HG03103 (cell line): ENCODE data around the gene AP5S1.

Experiments used
- ATAC-seq: cut with Tn5 transposase; IDR thresholded peaks from one replicate; pipeline ENCODE4 v1.9.1; 2021; ENCODE audit warnings: low read depth; ENCODE audit not compliant: unreplicated experiment

AP5S1 gene, protein sequence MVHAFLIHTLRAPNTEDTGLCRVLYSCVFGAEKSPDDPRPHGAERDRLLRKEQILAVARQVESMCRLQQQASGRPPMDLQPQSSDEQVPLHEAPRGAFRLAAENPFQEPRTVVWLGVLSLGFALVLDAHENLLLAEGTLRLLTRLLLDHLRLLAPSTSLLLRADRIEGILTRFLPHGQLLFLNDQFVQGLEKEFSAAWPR

DNA sequence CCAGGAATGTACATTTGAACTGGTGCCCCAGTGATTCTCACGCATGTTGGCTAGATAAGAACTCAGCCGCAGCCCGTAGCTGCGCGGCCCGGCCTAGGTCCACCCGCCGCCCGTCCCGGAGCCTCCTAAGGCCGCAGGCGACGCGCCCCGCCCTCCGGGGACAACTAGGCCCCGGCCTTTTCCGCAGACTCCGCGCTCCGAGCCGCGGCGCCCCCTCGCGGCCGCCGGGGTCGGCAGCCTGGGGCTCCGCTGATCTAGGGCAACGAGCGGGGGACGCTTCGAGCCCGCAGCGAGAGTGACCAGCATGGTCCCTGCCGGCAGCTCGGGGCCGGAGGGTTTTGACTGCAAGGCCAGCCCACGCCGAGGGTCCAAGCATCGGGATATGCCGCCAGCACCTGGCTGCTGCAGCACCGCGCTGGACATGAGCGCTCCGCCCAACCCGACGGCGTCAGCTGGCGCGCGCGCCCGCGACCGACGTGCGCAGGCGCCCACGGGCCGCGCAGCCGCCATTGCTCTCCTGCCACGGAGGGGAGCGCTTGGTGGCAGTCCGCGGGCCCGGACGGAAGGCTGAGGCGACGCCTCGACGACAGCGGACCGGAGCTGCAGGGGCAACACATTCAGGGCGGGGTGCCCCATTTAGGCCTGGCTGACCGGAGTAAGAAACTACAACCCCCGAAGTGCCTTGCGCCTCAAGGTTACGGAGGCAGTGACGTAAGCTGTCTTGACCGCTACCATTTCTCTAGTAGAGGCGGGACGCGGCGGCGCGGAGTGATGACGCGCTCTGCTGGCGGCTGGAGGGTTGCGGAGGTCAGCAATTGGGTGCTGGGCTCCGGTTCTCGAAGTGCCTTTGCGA, at the start of gene AP5S1:
AP5S1 (plus strand) TSS at position 500 of the 853 bp plus-strand sequence. CDS start 1,571 bp downstream, outside the sequence.
- ATAC-seq, result peak; percentile 78

DNA sequence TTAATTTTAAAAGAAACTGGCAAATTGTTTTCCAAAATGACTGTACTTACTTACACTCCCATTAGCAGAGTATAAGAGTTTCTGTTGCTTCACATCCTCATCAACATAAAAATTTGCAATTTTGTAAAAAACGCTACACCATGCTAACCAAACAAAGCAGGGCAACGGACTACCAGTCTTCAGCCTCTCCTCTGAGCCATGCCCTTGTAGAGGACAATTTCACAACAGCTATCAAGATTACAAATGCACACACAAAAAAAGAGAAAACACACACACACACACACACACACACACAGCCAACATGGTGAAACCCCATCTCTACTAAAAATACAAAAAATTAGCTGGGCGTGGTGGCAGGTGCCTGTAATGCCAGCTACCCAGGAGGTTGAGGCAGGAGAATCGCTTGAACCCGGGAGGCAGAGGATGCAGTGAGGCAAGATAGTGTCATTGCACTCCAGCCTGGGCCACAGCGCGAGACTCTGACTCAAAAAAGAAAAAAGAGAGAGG, 48.7 kb upstream of the AP5S1 start:
- ATAC-seq, result no peak

DNA sequence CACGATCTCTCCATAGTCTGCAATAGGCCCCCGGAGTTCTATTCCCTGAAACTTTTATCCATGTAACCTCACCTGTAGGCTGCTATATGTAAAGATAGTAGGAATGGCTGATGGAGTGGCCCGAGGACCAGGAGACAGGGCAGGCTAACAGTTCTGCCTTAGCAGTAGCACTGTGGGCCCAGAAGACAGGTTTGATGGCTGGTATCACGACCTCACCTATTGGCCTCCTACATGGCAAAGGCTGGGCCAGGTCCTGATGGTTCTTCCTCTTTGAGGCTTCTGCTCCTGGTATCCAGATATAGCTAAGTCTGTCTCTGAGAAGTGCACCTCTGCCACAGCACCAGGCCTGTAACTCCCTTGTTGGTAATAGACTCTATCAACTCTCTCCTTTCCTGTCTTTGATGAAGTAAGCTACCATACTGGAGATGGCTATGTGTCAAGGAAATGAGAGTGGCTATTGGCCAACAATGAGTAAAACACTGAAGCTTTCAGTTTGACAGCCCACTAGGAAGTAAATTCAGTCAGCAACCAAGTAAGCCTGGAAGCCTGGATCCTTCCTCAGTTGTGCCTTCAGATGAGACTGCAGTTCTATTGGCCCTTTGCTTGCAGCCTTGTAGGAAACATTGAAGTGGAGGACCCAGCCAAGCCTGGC, 44.8 kb upstream of the AP5S1 start:
- ATAC-seq, result no peak

DNA sequence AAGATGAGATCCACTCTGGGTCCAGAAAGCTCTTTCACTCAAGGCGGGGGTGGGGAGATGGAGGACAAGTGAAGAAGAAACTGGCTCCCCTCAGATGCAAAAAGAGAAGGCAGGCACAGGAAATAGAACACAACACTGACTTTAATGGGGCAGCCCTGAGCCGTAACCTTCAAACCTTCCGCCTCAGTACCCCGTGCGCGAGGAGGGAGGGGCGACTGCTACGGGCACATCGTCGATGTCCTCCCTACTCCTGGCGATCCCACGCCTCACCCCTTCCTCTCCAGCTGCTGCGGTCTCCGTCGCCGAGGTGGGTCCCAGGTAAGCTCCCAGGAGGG, 43.0 kb upstream of the AP5S1 start:
- no peak for ATAC-seq

DNA sequence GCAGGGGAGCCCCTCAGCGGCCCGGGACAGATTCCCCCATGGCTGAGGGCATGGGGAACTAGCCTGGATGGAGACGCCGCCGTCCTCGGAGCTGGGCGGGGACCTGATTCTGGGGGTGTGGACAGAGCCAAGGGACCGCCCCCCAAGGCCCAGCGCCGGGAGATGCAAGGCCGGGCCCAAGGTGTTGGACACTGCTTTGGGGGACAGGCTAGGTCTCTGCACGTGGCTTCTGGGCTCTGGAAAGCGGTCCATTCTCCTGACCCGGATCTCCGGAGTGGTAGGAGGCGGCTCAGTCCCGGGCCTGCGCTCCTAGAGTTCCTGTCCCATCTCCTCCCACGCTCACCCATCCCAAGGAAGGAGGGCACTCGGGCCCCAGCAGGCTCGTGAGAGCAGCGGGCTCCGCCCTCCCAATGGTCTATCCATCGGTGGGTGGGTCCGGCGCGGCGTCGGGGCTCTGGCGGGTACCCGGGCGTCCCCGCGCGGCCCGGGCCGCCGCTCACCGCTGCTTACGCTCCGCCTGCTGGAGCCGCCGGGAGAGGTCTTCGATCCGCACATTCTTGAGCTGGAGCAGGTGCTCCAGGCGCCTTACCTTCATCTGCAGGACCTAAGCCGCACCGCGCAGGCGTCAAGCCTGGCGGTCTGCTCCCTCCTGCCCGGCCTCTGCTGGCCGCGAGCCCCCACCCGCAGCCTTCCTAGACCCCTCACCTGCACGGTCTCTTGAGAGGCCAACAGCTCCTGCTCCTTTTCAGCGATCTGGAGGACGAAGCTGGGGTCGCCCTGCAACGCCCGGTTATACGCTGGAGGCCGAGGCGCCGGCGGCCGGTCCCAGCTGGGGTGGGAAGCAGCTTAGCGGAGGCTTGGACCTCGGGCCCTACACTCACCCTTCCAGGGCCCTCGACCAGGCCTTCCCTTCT, 42.4 kb upstream of the AP5S1 start:
- ATAC-seq, result no peak

DNA sequence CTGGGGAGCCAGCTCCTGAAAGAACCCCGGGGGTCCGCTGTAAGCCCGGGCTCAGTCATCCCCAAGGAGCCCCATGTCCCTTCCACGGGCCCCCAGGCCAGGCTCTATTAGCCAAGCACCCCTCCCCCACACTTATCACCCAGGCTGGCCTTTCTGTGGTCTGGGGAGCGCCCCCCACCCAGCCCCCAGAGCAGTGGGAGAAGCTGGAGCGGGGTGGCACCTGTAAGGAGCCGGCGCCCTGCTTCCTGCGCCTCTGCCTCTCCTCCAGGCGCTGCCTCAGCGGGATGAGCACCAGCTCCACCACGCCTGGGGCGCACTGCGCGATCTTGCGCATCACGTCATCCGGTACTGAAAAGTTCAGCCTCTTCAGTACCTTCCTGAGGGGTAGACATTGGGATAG, 41.4 kb upstream of the AP5S1 start:
- ATAC-seq, result no peak

DNA sequence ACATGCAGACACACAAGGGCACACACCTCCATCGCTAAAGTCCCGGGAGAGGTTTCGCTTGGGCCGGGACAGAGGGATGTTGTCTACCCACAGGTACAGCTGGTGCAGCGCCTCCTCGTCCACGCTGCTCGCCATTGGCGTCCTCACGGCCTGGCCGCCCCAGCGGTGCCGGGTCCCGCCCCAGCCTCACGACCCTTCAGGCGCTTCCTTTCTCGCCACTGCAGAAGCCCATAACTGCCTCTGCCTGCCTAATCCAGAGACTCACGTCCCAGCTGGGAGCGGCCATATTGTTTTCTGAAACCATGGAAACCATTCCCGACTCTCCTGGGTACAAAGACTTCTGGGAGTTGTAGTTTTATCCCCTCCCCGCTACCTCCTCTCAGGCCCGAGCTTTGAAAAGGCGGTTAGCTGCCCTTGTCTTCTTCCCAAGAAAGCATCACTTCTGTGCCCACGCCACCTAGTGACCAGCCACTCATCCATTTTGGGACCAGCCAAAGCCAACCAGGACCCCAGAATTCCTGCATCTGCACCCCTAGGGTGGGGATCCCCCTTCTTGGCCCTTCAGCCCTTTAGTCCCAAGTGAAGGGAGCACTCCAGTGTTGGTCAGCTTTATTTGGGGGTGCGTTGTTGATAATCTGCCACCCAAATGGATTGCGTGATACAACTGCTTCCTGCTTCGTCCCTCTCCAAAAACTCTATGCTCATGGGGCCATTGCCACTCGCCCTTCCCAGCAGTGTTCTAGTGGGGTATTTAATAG, 39.0 kb upstream of the AP5S1 start, which contains the start of gene SPEF1:
SPEF1 (minus strand) TSS at position 296 of the 758 bp plus-strand sequence; CDS start at position 135, 161 bp downstream.
- peak; percentile 49 for ATAC-seq

DNA sequence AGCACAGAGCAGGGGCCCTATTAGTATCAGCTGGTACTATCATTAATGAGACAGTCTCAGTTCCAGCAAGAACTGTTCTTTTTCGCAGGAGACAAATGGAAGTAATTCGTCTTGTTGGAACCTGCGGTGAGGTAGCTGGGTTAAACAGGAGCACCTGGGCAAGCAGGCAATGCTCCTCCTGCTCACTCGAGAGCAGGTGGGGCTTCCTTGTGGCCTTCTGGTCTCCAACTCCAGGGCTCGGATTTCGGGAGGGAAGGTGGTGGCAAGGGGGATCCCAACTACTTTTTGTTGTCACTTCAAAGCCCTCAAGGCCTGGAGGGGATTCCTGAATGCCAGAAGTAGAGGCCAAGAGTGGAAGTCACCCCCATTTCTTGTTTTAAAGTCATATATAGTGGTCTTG, 37.8 kb upstream of the AP5S1 start:
- ATAC-seq, result no peak

DNA sequence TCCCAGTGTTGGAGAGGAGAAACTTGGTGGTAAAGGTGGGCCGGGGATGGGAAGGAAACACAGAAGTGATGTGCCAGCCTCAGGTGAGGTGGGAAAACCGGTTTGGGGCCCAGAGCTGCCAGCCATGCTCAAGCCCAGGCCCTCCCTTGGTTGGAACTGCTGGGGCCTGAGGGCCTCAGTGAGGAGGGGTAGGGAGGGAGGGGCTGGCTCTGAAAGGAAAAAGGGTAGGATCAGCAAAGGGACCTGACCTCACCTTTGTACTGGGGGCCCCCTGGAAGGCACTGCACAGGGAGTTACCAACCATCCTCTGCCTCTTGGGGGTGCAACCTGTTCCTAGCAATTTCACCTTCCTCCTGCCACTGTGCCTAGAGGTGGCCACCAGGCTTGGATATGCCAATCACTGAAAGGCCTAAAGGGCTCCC, 37.3 kb upstream of the AP5S1 start:
- ATAC-seq, result no peak

DNA sequence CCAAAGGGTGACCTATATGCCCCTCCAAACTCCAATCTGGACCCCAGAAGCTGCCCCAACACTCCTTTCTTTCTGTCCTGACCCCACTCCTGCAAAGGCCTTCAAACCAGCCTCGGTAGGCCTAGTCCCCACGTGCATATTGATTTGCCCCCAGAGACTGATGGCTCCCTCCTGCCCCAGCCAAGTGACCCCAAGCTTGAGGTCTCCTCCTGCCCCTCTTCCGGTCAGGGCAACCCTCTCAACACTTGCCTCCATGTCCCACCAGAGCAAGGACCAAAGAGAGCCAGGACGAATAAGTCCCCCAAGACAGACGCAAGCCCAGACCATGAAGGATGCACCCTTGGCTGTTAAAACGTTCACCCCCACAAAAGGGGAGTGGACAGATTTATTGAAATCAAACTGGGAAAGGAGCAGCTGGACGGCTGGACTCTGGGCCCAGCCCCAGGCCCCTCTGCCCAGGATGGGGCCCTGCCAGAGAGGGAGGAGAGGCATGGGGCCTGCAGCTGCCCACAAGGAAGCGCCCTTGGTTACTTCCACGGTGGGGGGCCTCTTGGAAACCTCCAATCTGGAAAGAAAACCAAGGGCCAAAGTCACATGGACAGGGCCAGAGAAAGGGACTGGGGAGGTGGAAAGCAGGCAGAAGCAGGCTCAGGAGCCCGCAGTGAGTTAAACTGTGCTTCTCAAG, 36.7 kb upstream of the AP5S1 start:
- ATAC-seq, result no peak

DNA sequence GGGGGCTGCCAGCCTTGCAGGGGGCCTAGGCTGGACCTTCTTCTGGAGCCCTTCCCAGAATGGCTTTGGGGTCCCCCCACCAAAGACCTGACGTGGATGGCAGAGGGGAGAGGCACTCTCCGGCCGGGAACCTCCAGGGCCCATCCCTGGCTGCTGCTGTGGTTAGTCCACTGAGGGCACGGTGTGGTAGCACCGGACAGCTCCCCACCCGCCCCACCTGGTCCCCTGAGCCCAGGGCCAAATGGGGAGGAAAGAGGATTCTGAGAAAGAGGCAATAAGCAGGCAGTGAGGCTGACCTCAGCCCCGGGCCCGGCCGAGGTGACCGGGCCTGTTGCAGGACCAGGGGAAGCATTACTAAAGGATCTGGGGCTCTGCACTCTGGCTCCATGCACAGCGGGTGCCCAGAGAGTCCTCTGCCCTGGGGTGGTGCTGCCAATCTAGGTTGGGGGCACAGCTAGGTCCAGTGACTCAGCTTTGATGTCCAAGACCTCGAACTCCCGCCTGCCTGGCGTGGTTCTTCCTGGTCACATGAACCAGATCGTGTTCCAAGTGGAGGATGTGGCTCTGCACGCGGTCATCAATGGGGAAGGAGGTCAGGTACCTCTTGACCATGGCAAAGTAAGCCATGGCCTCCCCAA, 36.0 kb upstream of the AP5S1 start:
- no peak for ATAC-seq

DNA sequence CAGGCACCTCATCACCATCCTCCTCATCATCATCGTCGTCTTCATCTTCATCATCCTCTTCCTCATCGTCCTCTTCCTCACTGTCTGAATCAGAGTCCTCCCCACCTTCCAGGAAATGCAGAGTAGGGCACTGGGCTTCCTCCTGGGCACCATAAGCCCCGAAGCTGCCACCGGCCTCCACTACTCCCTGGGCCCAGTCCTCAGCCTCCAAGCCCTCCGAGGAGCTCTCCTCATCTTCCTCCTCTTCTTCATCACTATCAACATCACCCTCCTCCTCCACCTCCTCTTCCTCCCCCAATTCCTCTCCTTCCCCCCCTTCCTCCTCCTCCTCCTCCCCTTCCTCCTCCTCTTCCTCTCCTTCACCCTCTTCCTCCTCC, 35.5 kb upstream of the AP5S1 start:
- no peak for ATAC-seq

DNA sequence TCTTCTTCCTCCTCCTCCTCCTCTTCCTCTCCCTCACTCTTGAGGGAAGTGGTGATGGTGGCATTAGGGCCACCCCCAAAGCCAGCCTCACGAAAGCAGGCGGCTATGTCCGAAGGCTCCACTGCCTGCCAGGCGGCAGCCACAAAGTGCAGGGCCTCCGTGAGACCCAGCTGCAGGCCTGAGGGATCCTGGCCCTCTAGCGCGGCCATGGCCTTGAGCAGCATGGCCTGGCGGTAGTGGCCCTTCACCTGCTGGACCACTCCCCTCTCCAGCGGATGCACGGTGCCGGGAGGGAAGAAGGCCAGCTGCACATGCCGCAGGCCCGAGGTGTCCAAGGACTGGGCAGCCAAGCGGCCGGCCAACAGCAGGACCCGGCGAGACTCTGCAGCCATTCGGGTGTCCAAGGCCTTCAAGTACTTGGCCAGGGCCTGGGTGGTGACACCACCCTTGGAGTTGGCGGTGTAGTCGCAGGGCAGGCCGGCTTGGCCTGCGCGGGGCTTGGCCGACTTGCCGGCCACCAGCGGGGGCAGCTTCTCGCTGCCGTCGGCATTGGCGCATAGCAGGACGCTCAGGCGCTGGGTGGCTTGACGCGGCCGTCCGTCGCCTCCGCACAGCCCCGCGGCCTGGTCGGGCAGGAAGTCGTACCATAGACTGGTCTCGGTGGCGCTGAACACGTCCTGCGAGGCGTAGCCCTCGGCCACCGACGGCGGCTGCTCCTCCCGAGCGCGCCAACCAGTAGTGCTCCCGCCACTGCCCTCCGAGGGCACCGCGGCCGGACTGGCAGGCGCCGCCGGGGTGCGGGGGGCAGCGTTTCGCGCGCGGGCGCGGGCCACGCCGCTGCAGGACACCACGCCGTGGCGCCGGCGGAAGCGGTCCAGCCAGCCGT, 34.9 kb upstream of the AP5S1 start:
- no peak for ATAC-seq

DNA sequence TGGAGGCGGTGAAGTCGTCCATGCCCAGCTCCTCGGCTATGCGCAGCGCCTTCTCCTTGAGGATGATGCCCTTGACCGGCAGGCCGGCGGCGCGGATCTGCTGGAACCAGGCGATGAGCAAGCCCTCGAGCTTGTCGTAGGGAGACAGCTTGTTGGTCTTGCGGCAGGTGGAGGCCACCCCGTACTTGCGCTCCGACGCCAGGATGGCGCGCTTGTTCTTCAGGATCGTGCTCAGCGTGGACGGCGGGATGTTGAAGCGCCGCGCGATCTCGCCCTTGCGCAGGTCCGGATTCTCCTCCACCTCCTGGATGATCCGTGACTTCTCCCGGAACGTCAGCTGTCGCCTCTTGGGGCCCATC, 34.2 kb upstream of the AP5S1 start:
- ATAC-seq, result peak; percentile 3

DNA sequence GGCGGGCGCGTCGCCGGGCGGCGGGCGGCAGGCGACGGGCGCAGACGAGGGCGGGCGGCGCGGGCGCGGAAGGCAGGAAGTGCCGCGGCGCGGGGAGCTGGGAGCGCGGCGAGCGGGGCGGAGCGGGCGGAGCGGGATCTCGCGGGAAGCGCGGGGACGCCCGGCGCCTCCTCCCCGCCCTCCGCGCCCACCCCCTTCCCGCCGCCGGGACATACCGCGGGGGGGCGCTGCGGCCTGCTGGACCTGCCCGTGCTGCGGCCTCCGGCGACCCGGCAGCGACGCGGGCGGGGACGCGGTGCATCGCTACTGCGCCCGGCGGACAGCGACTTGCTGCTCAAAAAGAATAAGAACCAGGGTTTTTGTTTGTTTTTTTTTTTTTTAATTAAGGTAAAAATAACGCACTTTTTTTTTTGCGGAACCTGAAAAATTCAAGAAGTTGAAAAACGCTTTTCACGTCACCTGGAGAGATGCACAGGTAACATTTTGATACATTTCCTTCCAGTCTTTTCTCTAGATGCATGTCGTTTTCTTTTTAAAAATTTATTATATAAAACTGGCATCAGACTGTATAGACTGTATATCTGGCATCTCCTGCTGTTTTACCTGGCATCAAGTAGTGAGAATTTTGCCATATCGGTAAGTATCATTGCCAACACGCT, 33.6 kb upstream of the AP5S1 start, which contains the start of gene CENPB:
CENPB (minus strand) TSS at position 76 of the 659 bp plus-strand sequence. CDS start 257 bp downstream, outside the sequence.
- peak; percentile 72 for ATAC-seq

DNA sequence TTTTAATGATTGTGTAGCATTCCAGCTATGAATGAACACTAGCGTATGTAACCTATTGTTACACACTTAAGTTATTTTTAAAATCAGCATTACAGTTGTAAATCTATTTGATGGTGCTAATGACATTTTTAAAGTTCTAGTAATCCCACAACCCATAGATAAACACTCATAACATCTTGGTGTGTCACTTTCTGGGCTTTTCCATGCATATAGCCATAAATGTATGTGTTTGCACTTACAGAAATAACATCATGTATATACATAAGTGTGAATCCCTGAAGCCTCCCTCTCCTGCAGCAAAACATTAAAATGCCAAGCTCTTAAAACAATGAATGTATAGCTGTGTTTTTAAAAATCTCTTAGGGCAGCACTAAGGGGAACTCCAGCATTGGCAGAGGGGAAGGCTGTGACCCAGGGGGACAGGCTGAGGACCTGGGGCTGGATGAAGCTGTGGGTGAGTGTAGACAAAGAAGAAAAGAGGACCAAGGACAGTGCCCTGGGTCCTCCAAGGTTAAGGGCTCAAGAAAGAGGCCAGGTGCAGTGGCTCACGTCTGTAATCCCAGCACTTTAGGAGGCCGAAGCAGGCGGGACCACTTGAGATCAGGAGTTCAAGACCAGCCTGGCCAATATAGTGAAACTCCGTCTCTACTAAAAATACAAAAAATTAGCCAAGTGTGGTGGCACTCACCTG, 32.9 kb upstream of the AP5S1 start:
- no peak for ATAC-seq
